Measurements from ENCODE around the gene FAM131C.

GRCh38 chr1:16065269-16065576, 8.2 kb downstream of the FAM131C start:
- TF ChIP-seq CTCF (IDR thresholded peaks at IDR 0.05; ENCODE audit: low read depth, low read length) (no peak), POLR2A (IDR thresholded peaks at IDR 0.05; ENCODE audit: extremely low read depth, insufficient read length) (no peak)

Measured in NB4 (cell line).